Neural cell (in vitro differentiated cells): Measurements from ENCODE around the gene ARSI. TPM values are rescaled to one million over a fixed set of nuclear protein-coding genes. Genes with fewer than 3 reads are reported as not detected.
A peak's percentile ranks its signal among the peaks of the same experiment; 100 is the strongest.

Experiments
- H2AFZ ChIP-seq: fragments of 200-600, 300-800 bp; sonication (generic), shearing (Covaris generic); 2 replicates; pipeline ENCODE4 v1.6.0; 2014; ENCODE audit warnings: low read depth, mild to moderate bottlenecking, antibody characterized with exemption, low read length, moderate library complexity
- H3F3A ChIP-seq: fragments of 200-600 bp; shearing (Covaris generic); 2 replicates; pipeline ENCODE4 v1.6.1; 2016; ENCODE audit warnings: mild to moderate bottlenecking, moderate library complexity, mixed read lengths, antibody characterized with exemption, low read length; ENCODE audit not compliant: insufficient read depth, poor library complexity, severe bottlenecking
- H3K27ac ChIP-seq: fragments of 200-600, 300-800 bp; sonication (generic), shearing (Covaris generic); 2 replicates; pipeline ENCODE4 v1.5.1; 2014; ENCODE audit warnings: mild to moderate bottlenecking, low read length, moderate library complexity
- H3K27me3 ChIP-seq: fragments of 300-800, 200-600 bp; sonication (generic), shearing (Covaris generic); 2 replicates; pipeline ENCODE4 v1.6.0; 2014; ENCODE audit warnings: mild to moderate bottlenecking, low read depth, low read length, moderate library complexity; ENCODE audit not compliant: insufficient read depth
- H3K36me3 ChIP-seq: fragments of 300-800, 200-600 bp; sonication (generic), shearing (Covaris generic); 2 replicates; pipeline ENCODE4 v1.5.1; 2014; ENCODE audit warnings: mild to moderate bottlenecking, antibody characterized with exemption, low read length, moderate library complexity; ENCODE audit not compliant: insufficient read depth
- H3K4me2 ChIP-seq: fragments of 300-800, 200-600 bp; sonication (generic), shearing (Covaris generic); 2 replicates; pipeline ENCODE4 v1.6.0; 2014; ENCODE audit warnings: mild to moderate bottlenecking, low read length
- H3K4me3 ChIP-seq: fragments of 300-800, 200-600 bp; sonication (generic), shearing (Covaris generic); 2 replicates; pipeline ENCODE4 v1.5.1; 2014; ENCODE audit warnings: mild to moderate bottlenecking, low read length, moderate library complexity
- H3K79me2 ChIP-seq: fragments of 200-600 bp; shearing (Covaris generic); replicated peaks from 2 replicates; pipeline ENCODE4 v1.6.0; 2014; ENCODE audit warnings: mild to moderate bottlenecking, low read length, moderate library complexity; ENCODE audit not compliant: insufficient read depth
- H3K9ac ChIP-seq: fragments of 300-800, 200-600 bp; sonication (generic), shearing (Covaris generic); 2 replicates; pipeline ENCODE4 v1.6.1; 2016; ENCODE audit warnings: mild to moderate bottlenecking, low read length, mixed read lengths
- H3K9me2 ChIP-seq: fragments of 200-600 bp; shearing (Covaris generic); 2 replicates; pipeline ENCODE4 v1.6.1; 2016; ENCODE audit warnings: mild to moderate bottlenecking, low read length, mixed read lengths; ENCODE audit not compliant: insufficient read depth
- H3K9me3 ChIP-seq: fragments of 200-600, 300-800 bp; sonication (generic), shearing (Covaris generic); 2 replicates; pipeline ENCODE4 v1.6.1; 2016; ENCODE audit warnings: mild to moderate bottlenecking, mixed run types, low read length, moderate library complexity, mixed read lengths
- H4K20me1 ChIP-seq: fragments of 200-600 bp; shearing (Covaris generic); 2 replicates; pipeline ENCODE4 v1.6.1; 2016; ENCODE audit warnings: mild to moderate bottlenecking, mixed run types; ENCODE audit not compliant: insufficient read depth
- CTCF ChIP-seq: fragments of 450-650 bp; IDR thresholded peaks from 2 replicates; pipeline ENCODE4 v1.5.1; 2014; ENCODE audit warnings: antibody characterized with exemption, mild to moderate bottlenecking, moderate library complexity; ENCODE audit not compliant: poor library complexity, severe bottlenecking
- EP300 ChIP-seq: fragments of 450-650 bp; conservative IDR thresholded peaks from 2 replicates; pipeline ENCODE4 v1.6.1; 2014; ENCODE audit warnings: antibody characterized with exemption, mild to moderate bottlenecking, moderate library complexity; ENCODE audit not compliant: poor library complexity, severe bottlenecking
- EZH2 ChIP-seq: fragments of 200-600, 300-800 bp; shearing (Covaris generic), sonication (generic); IDR thresholded peaks from 2 replicates; pipeline ENCODE4 v1.6.1; 2014; ENCODE audit warnings: antibody characterized with exemption, low read length, borderline replicate concordance, mild to moderate bottlenecking; ENCODE audit not compliant: insufficient read depth, poor library complexity, severe bottlenecking
- MXI1 ChIP-seq: fragments of 450-650 bp; conservative IDR thresholded peaks from 2 replicates; pipeline ENCODE4 v1.6.1; 2014; ENCODE audit warnings: antibody characterized with exemption, mild to moderate bottlenecking; ENCODE audit not compliant: poor library complexity, severe bottlenecking
- POLR2AphosphoS5 ChIP-seq: IDR thresholded peaks from 2 replicates; pipeline ENCODE4 v1.6.1; 2012
- RAD21 ChIP-seq: fragments of 450-650 bp; conservative IDR thresholded peaks from 2 replicates; pipeline ENCODE4 v1.6.1; 2014; ENCODE audit warnings: antibody characterized with exemption, mild to moderate bottlenecking, moderate library complexity
- SMC3 ChIP-seq: fragments of 450-650 bp; conservative IDR thresholded peaks from 2 replicates; pipeline ENCODE4 v1.6.1; 2014; ENCODE audit warnings: antibody characterized with exemption, mild to moderate bottlenecking, moderate library complexity; ENCODE audit not compliant: poor library complexity
- TAF1 ChIP-seq: IDR thresholded peaks from 2 replicates; pipeline ENCODE4 v1.6.1; 2012; ENCODE audit warnings: low read depth
- polyA plus RNA-seq: library from polyadenylated mRNA; depleted of rRNA; stranded (reverse); fragments of >200 nt; gene quantifications from 2 replicates; pipeline ENCODE4 v1.2.3, GENCODE V29; 2014
- TF ChIP-seq, protein P1 (sequence below): IDR thresholded peaks from 2 replicates; pipeline ENCODE4 v1.6.1; 2012; ENCODE audit warnings: borderline replicate concordance

ARSI gene
- polyA plus RNA-seq, 1 donor from 2014 or later = not detected

GRCh38 chr5:150345716-150346115, 43.0 kb upstream of the ARSI start:
- H3K9ac ChIP-seq = no peak overlapping the region

DNA sequence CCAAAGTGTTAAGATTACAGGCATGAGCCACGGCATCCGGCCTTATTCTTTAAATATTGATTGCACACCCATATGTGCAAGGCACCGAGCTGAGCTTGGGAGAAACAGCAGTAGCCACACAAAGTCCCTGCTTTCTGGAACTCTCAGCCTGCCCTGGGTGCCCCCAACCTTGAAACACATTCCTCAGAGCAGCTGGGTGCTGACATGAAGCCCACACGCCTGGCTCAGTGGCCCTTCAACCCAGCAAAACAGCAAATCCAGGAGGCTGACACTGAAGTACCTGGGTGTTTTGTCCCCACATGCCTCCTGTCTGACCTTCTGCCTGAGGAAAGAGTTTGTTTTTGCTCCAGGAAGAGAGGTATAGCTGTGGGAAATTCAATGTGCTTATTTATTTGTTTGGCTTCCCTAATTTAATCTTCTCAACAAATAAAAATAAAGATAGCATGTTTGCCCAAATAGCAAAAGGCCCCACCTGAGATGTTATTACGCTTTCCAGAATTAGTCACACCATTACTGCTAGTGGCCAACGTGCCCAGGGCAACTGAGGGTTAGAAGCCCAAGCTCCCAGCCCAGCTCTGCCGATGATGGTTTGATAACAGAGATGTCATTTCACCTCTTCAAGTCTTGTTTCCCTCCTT, 41.4 kb upstream of the ARSI start:
- Histone ChIP-seq H3K9ac (no peak overlapping the region), H3K27ac (no peak overlapping the region), H3K9me2 (no peaks in the 10 kb centered on the region), H2AFZ (no peak overlapping the region), H3K4me3 (no peak overlapping the region), H4K20me1 (no peaks in the 10 kb centered on the region), H3K27me3 (no peaks in the 10 kb centered on the region), H3F3A (no peaks in the 10 kb centered on the region), H3K9me3 (no peaks in the 10 kb centered on the region), H3K4me2 (no peak overlapping the region), H3K79me2 (no peaks in the 10 kb centered on the region), H3K36me3 (no peaks in the 10 kb centered on the region)
- TF ChIP-seq MXI1 (no peak), RAD21 (no peak), SMC3 (no peak), POLR2AphosphoS5 (no peak), EP300 (no peak), CTCF (no peak), EZH2 (no peak), TAF1 (no peak)

More at GRCh38 chr5:150345716-150346115, 43.0 kb upstream of the ARSI start:
- Histone ChIP-seq H3K4me2 (peak overlapping the region; percentile 33), H3K27ac (peak overlapping the region; percentile 33), H2AFZ (no peak overlapping the region), H3K9me2 (no peaks in the 10 kb centered on the region), H3K27me3 (no peaks in the 10 kb centered on the region), H4K20me1 (no peaks in the 10 kb centered on the region), H3K9me3 (no peaks in the 10 kb centered on the region), H3K36me3 (no peaks in the 10 kb centered on the region), H3K79me2 (no peaks in the 10 kb centered on the region), H3F3A (no peaks in the 10 kb centered on the region), H3K4me3 (peak overlapping the region; percentile 18)
- no peak for TF ChIP-seq EP300
- TF ChIP-seq TAF1 = no peak
- no peak for TF ChIP-seq POLR2AphosphoS5
- TF ChIP-seq CTCF = no peak
- peak; percentile 28 for TF ChIP-seq RAD21
- no peak for TF ChIP-seq EZH2
- TF ChIP-seq MXI1 = no peak
- TF ChIP-seq SMC3 = peak; percentile 46
- TF ChIP-seq, protein P1, sequence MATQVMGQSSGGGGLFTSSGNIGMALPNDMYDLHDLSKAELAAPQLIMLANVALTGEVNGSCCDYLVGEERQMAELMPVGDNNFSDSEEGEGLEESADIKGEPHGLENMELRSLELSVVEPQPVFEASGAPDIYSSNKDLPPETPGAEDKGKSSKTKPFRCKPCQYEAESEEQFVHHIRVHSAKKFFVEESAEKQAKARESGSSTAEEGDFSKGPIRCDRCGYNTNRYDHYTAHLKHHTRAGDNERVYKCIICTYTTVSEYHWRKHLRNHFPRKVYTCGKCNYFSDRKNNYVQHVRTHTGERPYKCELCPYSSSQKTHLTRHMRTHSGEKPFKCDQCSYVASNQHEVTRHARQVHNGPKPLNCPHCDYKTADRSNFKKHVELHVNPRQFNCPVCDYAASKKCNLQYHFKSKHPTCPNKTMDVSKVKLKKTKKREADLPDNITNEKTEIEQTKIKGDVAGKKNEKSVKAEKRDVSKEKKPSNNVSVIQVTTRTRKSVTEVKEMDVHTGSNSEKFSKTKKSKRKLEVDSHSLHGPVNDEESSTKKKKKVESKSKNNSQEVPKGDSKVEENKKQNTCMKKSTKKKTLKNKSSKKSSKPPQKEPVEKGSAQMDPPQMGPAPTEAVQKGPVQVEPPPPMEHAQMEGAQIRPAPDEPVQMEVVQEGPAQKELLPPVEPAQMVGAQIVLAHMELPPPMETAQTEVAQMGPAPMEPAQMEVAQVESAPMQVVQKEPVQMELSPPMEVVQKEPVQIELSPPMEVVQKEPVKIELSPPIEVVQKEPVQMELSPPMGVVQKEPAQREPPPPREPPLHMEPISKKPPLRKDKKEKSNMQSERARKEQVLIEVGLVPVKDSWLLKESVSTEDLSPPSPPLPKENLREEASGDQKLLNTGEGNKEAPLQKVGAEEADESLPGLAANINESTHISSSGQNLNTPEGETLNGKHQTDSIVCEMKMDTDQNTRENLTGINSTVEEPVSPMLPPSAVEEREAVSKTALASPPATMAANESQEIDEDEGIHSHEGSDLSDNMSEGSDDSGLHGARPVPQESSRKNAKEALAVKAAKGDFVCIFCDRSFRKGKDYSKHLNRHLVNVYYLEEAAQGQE = peak; percentile 38
